Activated CD4-positive, CD25-positive, alpha-beta regulatory T cell treated with anti-CD3 and anti-CD28 coated beads, Interleukin-2, amount 50 U/mL, for 24 hours (primary cell): ENCODE results near the gene KDM1A.
A peak's percentile ranks its signal among the peaks of the same experiment; 100 is the strongest.
"Not testable (repeated sequence)": the region's sequence is repeated elsewhere in the genome, so short reads cannot be mapped to it uniquely, and the experiment has no call there.

Experiments
- ATAC-seq, 2 donors: fragments of 150-1000 bp; cut with Tn5 transposase; one replicate each; pipeline ENCODE4 v1.10.0; 2021; ENCODE audit warnings: mild to moderate bottlenecking in 1 of 2, moderate library complexity in 1 of 2

KDM1A gene

DNA sequence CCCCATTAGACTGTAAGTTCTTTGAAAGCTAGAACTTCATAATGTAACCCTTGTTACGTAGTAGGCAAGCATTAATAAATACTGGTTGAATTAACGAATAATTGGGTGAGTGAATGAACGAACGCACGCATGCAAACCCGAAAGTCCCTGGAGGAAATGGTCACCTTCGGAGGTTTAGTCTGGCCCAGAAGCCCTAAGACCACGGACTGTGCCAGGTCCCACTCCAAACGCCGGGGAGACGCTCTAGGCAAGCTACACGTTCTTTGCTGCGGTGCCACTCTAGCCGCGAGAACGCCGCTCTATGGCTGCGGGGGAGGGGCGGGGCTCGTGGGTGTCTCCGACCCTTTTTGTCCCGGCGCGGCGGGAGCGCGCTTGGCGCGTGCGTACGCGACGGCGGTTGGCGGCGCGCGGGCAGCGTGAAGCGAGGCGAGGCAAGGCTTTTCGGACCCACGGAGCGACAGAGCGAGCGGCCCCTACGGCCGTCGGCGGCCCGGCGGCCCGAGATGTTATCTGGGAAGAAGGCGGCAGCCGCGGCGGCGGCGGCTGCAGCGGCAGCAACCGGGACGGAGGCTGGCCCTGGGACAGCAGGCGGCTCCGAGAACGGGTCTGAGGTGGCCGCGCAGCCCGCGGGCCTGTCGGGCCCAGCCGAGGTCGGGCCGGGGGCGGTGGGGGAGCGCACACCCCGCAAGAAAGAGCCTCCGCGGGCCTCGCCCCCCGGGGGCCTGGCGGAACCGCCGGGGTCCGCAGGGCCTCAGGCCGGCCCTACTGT, at the start of gene KDM1A:
Gene KDM1A (plus strand): TSS at position 375 of the 769 bp plus-strand sequence. CDS start 129 bp downstream, at position 504.
- peak; percentile 99 for ATAC-seq

DNA sequence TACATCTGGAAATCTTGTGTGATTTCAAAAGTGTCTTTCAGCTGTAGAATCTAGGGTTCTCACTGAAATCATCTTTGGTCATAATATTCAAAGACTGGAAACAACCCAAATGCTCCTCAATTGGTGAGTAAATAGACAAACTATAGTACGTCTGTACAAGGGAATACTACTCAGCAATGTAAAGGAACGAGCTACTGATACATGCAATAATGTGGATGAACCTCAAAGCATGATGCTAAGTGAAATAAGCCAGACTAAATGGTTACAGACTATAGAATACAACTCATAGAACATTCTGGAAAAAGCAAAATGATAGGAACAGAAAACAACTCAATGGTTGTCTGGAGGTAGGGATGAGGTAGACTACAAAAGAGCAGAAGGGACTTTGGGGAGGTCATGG, 49.2 kb upstream of the KDM1A start:
- no peak for ATAC-seq

DNA sequence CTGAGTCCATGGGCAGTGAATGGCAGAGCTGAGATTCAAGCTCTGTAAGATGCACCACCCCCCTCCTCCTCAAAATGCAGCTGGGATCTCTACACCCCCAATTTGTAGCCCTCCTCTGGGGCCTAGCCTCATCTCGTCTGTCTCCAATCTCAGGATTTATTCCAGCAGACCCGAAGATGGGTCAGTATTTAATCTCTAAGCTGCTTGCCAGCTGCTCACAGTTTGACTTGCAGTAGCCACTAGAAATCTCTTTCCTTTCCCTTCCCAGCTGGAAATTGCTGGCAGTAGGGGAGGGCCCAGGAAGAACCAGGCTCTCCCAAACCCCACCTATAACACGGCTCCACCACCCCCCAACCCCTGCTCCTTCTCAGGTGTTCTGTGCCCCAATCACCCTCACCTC, 48.1 kb upstream of the KDM1A start:
- no peak for ATAC-seq

DNA sequence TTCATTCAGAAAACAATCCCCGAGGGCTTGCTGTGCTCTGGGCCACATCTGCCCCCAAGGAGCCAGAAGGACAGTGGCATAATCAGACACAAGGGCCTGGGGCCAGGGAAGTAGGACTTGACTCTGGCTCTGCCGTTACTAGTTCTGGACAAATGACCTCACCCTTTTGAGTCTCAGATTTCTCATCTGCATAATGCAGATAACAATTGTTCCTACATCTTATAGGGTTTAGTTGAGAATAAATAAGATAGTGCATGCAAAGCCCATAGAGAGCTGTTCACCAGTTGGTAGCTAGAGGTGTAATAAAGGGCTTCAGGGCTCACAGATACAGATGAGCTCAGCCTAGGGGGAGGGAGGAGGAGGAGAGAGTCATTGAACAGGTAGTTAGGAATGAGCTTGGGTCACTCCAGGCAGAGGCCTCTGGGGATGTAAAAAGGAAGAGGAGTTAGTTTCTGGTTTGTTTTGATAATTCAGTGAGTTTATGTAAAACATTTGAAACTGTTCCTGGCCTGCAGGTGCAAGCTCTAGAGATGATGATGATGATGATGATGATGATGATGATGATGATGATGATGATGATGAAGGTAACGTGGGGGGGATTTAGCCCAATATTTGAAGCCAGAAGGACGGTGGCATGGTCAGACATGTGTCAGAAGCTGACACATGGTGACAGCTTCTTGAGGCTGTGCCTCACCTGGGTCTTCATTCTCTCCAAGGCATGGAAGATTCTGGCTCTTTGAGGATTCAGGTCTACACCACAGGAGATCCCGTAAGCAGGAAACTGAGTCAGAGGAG, 47.5 kb upstream of the KDM1A start:
- ATAC-seq = no peak

DNA sequence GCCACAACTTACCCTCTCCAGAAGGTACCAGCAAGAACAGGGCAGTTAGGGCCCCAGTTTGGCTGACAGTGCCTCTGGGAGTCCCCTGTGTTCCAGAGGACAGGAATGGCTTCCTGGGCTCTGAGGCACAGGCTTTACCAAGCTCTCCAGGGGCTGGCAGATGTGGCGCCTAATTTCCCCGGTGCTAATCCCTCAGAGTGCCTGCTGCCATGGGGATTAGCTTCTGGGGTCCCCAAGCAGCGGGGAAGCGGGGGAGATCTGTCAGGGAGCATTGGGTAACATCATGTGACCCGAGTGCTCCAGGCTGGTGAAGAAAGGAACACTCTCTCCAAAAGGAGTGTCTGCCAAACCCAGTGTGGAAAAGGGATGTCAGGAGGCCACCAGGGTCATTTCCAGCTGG, 46.5 kb upstream of the KDM1A start, which contains the start of gene LACTBL1:
Gene LACTBL1 (minus strand): TSS at position 107 of the 400 bp plus-strand sequence. CDS start 550 bp downstream, outside the sequence.
- ATAC-seq = no peak

DNA sequence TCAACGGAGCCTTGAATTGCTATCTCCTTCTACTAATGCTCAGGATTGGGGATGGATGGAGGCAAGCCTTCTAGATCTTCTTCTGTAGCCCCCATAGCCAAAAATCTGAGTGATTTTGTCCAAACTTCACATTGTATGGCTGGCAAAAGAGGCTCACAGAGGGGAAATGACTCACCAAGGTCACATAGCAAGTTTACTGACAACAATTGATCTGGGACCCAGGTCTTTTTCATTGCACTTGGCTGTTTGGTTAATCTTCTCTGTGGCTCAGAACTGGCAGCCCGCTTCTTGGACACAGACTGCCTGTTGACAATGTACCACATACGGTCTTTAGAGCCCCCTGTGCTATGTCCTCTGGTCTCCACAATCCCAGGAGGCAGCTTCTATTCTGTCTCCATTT, 43.6 kb upstream of the KDM1A start:
- ATAC-seq = no peak

DNA sequence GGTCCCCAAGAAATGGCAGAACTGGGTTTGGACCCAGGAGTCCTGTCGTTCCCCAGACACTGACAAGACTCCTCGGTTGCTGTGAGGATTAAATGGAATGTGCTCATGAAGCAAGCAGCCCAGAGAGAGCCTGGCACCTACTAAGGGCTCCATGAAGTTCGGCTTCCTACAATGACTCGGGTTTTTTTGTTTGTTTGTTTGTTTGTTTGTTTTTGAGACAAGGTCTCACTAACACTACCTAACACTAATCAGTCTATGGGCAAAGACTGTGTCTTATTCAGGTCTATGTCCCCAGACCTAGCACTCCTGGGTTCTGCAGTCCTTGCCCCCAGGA, 43.2 kb upstream of the KDM1A start:
- no peak for ATAC-seq

DNA sequence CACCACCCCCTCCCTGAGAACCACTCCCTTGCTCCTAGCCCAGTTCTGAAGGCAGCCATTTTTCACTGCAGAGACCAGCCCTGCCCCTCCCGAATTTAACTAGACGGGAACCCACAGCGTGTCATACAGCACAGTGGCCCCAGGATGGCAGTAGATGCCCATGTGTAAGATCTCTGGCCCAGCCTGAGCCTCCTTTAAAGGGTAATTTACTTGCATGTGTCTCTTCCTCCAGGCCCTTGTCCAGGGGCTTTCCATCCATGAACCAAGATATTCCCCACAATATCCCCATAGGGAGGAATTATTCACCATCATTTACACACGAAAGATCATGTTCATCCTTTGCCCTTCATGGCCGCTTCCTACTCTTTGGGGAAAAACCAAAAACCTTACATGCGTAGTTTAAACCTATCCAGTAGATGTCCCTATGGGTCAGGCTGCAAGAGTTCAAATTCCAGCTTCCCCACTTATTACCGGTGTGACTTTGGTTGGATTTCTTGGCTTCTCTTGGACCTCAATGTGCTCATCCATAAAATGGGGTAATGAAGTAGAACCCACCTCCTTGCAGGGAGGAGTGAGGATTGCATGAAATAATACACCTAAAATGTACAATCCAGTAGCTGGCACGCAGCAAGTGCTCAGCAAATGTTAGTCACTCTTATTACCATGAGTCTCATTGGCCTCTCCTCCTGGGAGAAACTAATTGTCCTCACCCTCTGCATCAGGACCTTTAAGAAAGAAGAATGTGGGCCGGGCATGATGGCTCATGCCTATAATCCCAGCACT, 42.6 kb upstream of the KDM1A start:
- peak; percentile 75 to 79 for ATAC-seq

DNA sequence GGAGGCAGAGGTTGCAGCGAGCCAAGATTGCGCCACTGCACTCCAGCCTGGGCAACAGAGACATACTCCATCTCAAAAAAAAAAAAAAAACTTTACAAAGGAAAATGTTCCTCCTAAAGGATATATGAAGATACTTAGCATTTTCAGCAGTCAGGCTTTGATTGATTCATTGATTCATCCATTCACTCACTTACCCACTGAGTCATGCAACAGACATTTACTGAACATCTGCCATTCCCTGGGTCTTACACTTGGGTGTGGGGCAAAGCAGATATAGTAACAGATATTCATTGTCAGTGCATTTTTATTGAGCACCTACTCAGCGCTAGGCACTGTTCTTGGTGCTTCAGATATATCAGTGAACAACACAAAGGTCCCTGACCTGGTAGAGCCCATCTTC, 41.0 kb upstream of the KDM1A start:
- ATAC-seq = no peak

DNA sequence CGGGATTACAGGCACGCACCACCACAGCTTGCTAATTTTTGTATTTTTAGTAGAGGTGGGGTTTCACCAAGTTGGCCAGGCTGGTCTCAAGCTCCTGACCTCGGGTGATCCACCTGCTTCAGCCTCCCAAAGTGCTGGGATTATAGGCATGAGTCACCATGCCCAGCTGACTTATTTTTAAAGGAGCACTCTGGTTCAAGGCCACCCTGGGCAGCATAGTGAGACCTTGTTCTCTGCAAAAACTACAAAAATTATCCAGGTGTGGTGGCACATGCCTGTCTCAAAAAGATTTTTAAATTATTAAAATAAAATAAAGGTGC, 38.8 kb upstream of the KDM1A start:
- not testable (repeated sequence) for ATAC-seq

DNA sequence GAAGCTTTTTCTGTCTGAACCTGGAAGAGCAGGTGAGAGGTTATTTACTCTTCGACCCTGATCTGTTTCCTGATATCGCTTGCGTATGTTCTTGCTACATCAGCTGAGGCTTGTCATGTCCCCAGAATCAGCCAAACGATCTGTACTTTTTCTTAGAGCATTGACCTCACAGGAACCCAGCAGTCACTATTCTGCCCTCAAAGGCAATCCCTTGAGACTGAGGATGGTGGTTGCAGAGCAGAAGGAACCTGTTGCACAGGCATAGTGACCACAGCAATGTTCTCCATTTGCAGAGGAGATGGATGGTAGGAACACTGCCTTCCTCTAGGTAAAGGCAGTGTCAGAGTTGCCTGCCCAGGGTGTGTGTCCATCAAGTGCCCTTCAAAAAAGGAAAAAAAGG, 35.3 kb upstream of the KDM1A start:
- no peak for ATAC-seq

DNA sequence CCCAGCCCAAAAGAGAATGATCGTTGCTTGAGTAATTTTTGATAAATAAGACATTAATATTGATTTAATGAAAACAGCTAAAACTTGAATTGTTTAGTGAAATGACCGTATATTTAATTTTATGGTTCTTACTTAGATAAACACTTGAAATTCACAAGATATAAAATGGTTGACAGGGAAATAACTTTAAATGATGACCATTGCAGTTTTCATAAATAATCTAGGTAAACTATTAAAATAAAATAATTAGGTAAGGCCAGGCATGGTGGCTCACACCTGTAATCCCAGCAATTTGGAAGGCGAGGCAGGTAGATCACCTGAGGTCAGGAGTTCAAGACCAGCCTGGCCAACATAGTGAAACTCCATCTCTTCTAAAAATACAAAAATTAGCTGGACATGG, 26.9 kb upstream of the KDM1A start:
- ATAC-seq = not testable (repeated sequence)

DNA sequence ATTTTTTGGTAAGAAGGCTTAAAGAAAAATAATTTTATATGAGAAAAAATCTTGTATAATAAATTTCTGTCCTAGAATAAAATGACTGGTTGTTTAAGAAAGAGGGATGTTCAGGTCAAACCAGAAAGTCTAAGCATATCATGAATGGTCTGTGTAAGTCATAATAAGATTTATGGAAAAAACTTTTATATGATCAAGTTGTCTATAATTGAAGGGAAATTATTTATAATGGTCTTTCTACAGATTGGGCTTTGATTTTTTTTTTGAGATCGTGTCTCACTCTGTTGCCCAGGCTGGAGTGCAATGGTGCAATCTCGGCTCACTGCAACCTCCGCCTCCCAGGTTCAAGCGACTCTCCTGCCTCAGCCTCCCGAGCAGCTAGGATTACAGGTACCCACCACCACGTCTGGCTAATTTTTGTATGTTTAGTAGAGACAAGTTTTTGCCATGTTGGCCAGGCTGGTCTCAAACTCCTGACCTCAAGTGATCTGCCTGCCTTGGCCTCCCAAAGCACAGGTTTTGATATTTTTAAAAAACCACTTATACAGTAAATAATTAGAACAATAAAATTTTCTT, 26.0 kb upstream of the KDM1A start:
- not testable (repeated sequence) for ATAC-seq

DNA sequence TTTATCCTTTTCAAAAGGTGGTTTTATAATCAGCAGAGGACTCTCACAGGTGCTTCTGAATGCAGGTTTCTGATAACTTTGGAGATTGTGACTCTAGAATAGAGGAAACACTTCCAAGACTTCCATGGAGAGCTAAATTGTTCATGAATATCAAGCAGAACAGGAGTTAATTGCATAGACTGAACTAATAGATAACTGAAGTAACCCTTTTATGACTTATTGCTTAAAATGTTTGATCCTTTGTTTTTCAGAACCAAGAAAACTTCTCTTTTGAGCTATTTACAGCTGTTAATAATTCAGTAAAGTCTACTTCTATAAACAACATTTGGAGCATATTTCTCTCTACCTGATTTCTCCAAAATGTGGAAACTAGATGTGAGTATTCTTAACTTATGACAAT, 23.5 kb upstream of the KDM1A start:
- ATAC-seq = no peak

DNA sequence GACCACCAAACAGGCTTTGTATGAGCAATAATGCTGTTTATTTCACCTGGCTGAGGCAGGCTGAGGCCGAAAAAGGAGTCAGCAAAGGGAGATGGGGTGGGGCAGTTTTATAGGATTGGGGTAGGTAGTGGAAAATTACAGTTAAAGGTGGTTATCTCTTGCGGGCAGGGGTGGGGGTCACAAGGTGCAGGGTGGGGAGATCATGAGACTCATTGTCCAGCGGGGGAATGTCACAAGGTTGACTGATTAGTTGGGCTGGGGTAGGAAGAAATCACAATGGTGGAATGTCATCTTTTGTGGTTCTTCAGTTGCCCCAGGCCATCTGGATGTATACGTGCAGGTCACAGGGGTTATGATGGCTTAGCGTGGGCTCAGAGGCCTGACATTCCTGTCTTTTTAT, 21.7 kb upstream of the KDM1A start:
- ATAC-seq = not testable (repeated sequence)

DNA sequence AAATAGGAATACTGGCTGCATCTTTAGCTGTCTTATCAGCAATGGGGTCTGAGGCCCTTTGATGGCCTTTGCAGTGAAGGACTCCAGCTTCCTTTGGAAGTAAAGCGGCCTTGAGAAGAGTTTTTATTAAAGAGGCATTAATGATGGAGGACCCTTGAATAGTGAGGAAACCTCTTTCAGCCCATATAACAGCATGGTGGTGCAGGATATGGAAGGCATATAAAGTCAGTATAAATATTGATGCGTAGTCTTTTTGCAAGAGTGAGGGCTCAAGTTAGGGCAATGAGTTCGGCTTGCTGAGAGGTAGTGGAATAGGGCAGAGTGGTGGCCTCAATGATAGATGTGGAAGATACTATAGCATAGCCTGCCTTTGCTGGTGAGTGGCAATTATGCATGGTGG, 19.1 kb upstream of the KDM1A start:
- ATAC-seq = not testable (repeated sequence)

DNA sequence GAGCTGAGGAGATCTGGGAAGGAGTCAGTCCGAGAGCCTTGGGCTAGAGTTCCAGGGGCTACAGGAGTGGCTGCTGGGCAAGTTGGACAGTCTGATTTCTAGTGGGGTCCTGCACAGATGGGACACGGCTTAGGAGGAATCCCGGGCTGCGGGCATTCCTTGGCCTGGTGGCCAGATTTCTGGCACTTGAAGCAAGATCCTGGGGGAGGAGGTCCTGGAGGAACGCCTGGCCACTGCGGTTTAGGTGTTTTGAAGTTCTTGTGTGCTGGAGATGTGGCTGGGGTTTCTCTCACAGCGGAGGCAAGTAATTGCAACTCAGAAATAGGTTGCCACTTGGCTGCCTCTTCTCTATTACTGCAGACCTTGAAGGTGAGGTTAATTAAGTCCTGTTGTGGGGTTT, 17.1 kb upstream of the KDM1A start:
- not testable (repeated sequence) for ATAC-seq

DNA sequence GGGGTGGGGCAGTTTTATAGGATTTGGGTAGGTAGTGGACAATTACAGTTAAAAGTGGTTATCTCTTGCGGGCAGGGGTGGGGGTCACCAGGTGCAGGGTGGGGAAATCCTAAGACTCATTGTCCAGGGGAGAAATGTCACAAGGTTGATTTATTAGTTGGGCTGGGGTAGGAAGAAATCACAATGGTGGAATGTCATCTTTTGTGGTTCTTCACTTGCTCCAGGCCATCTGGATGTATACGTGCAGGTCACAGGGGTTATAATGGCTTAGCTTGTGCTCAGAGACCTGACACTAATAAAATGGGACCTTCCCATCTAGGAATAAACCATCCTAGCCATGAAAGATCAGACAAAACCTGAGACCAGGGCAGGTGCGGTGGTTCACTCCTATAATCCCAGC, 15.2 kb upstream of the KDM1A start:
- no peak for ATAC-seq

DNA sequence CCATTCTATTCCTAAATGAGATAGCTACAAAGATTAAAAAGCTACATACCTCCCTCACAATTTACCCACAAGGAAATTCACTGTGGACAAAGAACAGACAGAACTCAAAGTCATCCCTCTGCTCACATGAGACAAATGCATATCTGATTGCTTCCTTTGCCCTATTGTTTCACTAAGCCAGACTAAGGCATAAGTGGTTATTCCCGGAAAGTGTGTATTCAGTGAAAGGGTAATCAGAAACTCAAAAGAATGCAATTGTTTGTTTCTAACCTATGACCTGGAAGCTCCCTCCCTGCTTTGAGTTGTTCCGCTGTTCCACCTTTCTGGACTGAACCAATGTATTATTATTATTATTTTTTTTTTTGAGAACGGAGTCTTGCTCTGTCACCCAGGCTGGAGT, 14.5 kb upstream of the KDM1A start:
- not testable (repeated sequence) for ATAC-seq

DNA sequence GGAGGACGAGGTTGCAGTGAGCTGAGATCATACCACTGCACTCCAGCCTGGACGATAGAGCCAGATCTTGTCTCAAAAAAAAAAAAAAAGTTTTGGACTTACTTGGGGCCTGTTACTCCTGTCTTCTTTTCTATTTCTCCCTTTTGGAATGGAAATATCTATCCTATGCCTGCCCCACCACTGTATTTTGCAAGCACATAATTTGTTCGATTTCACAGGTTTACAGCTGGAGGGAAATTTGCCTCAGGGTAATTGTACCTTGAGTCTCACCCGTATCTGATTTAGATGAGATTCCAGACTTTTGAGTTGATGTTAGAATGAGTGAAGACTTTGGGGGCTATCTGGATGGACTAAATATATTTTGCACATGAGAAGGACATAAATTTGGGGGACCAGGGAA, 12.2 kb upstream of the KDM1A start:
- no peak for ATAC-seq

DNA sequence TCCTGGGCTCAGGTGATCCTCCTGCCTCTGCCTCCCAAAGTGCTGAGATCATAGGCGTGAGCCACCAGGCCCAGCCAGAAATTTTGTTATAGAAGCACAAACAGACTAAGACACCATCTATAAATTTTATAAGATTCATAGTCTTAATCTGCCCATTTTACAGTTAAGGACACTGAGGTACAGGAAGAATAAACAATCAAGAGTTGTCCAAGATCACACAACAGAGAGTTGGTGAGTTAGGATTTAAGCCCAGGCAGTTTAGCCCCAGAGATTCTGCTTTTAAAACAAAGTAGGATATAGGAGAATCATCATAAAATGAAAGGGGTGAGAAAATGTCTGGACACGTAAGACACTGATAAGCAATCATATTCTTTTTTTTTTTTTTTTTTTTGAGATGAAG, 10.4 kb upstream of the KDM1A start:
- no peak for ATAC-seq

DNA sequence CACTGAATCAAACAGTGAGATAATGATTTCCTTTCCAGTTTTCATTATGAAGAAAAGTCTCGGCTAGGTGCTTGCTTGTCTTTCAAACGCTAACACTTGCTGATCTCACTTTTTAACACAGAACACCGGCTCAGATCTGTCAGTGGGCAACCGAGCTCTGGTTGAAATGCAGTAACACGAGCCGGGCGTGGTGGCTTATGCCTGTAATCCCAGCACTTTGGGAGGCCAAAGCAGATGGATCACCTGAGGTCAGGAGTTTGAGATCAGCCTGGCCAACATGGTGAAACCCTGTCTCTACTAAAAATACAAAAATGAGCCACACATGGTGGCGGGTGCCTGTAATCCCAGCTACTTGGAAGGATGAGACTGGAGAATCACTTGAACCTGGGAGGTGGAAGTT, 9.2 kb upstream of the KDM1A start:
- not testable (repeated sequence) for ATAC-seq

DNA sequence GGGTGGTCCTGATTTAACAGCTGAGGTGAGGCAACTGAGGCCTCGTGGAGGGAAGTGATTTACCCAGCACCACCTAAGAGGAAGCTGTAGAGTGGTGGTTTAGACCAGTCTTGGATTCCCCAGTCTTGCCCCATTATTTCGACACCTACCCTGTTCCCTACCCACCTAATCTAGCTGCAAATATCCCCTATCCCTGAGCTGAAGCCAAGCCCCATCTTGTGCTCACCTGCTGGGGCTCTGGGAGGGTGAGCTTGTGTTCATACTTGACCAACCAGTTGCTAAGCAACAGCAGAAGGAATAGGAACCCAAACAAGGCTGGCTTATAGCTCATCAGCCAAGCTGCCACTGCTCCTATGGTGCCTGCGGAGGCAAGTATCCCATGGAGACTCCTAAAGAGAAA, 5.6 kb upstream of the KDM1A start:
- ATAC-seq = no peak
